Activated CD8-positive, alpha-beta memory T cell treated with anti-CD3 and anti-CD28 coated beads for 1 hour (primary cell): Measurements from ENCODE around the gene AGPAT2.
A peak's percentile ranks its signal among the peaks of the same experiment; 100 is the strongest.

Experiments used
- DNase-seq, 2 donors: peaks; one replicate each; pipeline ENCODE4 v3.0.0-alpha.2; 2020; ENCODE audit warnings: low read depth in 1 of 2; ENCODE audit errors: extremely low read depth in 1 of 2

AGPAT2 gene

DNA sequence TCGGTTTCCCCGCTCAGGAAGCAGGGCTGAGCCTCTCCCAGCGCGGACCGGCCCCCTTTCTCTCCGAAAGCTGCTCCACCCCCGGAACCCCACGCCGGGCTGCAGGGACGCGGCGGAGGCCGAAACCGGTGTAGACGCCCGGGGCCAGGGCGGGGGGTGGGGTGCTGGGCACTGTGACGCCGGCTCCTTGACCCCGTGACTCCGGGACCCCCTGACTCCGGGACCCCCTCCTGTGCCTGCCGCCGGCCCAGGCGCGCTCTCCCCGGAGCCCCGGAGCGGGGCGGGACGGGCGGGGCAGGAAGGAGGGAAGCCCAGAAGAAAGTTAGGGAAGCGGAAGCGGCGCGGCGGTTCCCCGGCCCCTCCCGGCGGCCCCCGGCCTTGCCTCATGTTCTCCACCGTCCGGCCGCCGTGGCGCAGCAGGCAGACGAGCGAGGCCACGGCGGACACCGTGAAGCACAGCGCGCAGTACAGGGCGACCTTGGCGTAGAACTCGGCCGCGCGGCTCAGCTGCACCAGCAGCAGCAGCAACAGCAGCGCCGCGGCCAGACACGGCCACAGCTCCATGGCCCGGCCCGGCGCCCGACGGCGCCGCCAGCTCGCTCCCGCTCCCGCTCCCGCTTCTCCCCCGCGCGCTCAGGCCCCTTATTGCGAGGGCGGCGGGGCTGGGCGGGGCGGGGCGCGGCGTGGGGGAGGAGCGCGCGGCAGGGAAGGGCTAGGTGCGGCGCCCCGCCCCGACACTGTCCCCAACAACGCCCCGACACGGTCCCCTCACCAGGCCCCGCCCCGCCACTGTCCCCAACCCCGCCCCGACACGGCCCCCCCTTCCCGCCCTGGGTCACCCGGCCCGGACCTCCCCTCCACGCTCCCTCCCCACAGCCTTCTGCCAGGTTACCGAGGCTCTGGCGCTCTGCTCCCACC is at the start of gene AGPAT2:
Gene AGPAT2, minus strand, starts transcription at position 664 of the 918 bp plus-strand sequence. Its CDS starts 100 bp downstream, at position 564.
- peak; percentile 26 to 57 for DNase-seq

DNA sequence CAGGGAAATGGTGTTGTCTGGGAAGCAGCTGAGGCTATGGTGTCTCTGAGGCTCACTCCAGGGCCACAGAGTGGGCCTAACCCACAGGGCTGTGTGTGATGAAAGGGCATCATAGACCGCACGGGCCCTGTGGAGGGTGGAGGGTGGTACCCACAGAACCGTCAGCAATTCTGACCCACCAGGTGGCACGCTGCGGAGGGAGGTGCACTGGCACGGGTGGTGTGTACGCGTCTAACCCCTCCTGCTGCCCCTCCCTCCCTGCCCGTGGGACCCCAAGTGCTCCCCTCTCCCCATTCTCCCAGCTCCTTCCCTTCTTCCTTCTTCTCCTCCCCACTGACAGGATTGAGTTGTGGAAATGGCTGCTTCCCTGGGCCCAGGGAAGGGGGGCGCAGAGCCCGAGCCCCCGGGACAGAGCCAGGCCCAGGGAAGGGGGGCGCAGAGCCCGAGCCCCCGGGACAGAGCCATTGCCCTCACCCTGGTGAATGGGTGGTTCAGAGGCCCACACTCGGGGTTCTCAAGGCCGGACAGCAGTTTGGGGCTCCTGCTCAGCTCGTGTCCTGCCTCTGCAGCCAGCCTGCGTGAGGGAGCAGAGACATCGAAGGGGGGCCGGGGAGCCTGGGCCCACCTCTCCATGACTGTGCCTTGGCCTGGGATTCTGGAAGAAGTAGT is 48.7 kb upstream of the AGPAT2 start:
- no peak for DNase-seq

DNA sequence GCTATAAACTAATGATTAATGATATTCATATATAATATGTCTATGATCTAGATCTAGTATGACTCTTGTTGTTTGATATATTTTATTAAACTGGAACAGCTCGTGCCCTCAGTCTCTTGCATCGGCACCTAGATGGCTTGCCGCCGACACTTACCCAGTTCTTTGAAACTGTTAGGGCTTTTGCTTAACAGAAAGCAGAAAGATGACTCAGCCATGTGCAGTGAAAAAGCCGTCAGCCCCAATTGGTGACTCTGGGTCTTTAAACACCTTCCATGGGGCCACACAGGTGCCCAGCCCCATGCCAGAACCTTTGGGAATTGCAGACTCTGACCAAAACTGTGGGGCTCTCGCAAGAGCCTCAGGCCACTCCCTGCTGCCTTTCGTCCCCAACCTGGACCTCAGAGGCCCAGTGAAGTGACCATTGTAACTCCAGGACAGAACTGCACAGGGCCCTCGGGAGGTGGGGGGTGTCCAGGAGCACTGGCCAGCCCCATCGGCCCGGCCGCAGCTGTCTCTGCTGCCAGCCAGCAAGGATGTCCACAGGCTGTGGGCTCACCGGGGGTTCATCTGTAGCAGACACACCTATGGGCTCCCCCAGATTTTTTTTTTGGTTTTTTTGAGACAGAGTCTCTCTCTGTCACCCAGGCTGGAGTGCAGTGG is 47.7 kb upstream of the AGPAT2 start:
- no peak for DNase-seq

DNA sequence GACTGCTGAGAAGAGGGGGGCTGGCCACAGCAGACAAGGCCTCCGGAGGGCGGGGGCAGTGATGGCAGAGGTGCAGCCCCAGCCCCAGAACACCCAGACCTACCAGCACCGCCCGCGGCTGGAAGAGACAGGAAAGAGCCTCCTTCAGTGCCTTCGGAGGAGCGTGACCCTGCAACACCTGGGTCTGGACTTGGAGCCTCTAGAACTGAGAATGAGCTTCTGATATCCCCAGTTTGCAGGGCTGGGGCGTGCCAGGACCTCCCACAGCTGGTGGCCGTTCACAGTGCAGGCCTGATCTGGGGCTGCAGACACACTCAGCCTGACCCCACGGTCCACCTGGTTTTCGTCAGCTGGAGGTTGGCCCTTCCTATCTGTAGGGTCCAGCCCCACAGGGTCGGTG is 46.4 kb upstream of the AGPAT2 start:
- DNase-seq = no peak

DNA sequence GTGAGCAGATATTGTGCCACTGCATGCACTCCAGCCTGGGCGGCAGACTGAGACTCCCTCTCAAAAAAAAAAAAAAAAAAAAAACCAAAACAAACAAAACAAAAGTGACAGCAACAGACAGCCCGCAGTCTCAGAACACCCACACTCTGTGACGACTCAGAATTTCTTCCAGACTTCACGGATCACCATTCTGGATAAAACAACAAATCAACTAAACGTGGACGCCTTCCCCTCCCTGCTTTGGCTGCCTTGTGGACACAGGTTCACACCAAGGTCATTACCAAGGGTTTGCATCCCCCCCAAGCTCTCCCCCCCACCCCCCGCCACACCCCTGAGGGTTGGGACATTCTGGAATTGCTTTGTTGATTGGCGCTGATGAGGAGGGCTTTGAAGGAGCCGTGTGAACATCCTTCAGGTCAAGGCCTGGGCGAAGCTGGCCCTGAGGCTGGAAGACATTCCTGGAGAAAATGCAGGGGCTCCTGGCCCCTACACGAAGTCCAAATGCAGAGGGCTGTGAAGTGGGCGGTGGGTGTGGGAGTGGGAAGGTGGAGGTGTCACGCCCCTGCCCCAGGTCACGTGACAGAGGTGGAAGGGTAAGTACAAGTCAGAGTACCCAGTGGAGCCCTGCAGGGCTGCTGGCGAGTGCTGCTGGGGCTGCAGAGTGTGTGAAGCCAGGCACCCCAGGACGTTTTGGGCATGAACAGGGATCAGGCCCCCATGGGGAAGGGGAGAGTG is 45.4 kb upstream of the AGPAT2 start:
- no peak for DNase-seq

DNA sequence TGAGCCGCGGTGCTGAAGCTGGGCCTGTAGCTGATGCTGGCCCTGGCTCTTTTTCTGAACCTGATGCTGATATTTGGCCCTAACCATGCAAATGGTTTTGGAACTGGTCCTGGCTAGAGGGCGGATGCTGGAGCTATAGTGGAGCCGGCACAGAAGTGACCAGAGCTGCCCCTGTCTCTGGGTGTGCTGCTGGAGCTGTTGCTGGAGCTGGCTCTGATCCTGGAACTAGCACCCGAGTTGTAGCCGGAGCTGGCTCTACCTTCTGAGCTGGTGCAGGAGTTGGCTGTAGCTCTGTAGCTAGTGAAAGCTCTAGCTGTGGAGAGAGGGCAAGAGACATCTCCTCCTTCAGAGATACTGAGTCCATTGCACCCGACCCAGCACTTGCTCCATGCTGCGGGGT is 42.7 kb upstream of the AGPAT2 start:
- DNase-seq = no peak

DNA sequence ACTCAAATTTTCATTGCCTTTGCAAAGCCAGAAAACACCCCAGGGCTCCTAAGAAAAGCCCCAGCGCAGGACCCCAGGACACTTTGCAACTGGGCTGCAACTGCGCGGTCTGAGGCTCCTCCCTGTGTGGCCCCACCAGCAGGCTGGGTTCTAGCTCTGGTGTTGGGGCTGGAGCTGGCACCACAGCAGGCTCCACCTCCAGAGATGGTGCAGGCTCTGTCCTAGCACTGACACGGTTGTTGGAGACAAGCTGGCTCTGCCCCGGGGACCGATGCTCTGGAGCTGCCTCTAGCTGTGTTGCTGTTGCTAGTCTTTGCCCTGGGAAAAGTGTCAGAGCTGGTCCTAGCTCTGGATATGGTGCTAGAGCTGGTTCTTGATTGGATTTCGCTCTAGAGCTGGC is 41.9 kb upstream of the AGPAT2 start:
- no peak for DNase-seq

DNA sequence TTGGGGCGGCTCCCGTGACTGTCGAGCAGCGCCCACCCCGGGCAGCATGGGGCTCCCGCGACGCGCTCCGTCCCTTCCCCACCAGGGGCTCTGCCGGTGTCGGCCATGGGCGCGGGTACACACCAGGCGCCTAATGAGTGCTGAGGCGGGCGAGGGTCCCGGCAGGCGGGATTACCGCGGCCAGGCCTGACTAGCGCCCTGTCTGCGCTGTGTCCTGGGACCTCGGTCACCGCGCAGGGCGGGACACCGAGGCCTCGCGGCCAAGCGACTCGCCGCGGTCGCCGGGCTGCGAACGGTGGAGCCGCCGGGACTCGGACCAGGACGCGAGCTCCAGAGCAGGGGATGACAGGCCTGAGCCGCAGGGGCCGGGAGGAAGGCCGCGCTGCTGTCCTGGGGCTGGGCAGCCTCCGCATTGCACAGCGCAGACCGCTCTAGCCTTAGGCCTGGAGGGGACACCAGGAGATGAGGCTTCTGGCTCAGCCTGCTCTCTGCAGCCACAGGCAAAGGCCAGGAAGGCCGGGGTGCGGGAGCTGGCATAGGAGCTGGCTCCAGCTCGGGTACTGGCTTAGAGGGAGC is 41.4 kb upstream of the AGPAT2 start:
- DNase-seq = no peak

DNA sequence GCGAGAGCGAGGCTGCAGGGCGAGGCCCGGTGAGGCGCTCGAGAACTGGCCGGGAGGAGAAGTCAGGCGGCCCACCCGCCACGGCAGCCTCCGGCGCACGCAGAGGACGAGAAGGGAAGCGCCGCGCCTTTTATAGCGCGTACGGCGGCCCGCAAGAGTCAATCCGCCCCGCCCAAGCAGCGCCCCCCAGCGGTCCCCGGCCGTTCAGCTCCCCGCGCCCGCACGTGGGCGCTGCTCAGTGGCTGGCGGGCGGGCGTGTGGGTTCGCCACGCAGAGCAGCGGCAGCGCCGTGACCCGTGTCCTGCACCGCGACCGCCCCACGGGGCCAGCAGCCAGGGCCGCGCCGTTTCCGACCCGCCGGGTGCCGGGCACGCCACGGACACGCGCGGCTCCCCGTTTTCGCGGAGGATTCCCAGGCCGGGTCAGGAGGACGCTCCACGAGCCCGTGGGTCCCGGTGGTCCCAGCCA is 40.9 kb upstream of the AGPAT2 start:
- peak; percentile 79 to 91 for DNase-seq

DNA sequence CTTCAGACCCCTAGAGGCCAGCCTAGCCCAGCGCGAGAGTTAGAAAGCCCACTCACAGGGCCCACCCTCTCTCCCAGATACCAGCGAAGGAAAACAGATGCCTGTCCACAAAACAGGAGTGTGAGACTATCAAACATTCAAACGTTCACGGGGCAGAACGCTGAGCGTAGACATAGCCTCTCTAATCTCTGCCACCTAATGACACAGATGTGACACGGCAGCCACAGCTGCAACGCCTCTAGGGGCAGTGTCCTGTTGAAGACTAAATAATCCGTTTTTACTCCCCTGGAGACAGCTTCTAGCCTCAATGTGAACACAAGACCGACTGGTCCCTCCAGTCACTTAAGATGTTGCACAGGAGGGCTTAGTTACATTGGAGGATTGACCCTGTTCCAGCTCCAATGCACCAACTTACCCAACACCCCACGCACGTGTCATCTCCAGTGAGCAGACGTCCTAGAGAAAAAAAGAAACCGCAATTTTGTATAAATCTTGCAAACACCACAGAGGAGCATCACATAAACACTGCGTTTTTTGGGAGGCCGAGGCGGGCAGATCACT is 39.5 kb upstream of the AGPAT2 start:
- no peak for DNase-seq

DNA sequence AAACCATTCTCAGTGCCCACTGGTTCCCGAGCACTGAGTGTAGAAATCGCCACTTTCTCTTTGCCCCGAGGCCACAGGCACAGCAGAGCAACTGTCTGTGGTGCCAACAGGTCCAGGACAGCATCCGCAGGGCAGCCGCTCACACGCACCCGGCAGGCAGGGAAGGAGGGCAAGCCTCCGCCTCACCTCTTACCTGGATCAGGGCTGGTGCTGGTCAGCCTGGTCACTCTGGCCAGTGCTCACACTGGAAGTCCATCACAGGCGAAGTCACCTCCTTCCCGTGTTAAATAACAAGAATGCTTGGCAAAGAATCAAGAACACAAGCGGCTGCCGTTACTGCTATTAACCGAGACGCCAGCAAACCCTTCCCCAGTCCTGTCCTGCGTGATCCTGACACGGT is 38.9 kb upstream of the AGPAT2 start:
- DNase-seq = no peak

DNA sequence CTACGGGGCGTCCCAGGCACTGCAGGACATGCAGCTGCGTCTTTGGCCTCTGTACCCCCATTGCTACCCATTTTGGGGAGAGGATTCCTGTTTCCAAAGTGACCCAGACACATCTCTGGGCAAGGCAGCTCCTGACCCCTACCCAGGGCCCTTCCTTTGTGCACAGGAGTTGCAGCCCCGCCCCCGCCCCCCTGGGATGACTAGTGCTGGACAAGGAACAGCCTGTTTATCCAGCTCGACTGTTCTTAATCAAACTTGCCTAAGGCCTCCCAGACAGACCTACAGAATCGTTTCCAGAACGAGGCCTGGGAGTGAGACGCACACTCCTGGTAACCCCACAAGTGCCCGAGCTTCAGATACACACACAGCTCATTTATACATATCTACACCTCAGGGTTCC is 38.4 kb upstream of the AGPAT2 start:
- DNase-seq = no peak

DNA sequence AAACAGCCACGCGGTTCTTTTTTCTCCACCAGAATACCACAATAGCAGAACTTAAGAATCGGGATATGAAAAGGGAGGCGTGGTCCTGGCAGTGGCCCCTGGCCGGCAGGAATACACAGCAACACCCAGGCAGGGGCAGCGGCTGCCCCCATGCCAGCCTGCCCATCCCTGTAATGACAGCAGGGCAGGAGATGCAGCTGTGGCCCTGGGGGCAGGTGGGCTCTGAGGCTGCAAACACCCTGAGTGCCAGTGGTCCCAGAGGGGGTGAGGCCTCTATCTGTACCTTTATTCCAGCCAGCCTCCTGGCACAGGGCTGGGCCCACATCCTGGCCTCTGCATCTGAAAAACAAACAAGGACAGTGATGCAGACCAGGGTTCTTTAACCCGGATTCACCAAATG is 37.5 kb upstream of the AGPAT2 start:
- DNase-seq = no peak

DNA sequence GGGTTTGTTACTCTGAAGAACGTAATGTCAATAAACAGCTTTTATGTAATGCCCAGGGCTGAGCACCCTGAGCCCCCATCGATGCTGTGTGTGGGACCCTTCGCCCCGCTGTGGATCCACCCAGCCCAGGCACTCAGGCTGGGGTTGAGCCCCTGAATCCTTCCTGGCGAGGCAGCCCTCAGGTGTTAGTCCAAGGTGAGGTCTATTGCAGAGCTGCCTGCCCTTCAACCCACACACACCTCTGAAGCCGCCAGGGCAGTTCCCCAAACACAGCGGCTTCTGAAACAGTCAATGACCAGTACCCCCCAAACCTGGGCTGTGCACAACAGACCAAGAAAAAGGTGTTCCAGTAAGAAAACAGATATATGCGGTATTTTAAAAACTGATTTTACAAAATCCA is 36.7 kb upstream of the AGPAT2 start:
- DNase-seq = no peak

DNA sequence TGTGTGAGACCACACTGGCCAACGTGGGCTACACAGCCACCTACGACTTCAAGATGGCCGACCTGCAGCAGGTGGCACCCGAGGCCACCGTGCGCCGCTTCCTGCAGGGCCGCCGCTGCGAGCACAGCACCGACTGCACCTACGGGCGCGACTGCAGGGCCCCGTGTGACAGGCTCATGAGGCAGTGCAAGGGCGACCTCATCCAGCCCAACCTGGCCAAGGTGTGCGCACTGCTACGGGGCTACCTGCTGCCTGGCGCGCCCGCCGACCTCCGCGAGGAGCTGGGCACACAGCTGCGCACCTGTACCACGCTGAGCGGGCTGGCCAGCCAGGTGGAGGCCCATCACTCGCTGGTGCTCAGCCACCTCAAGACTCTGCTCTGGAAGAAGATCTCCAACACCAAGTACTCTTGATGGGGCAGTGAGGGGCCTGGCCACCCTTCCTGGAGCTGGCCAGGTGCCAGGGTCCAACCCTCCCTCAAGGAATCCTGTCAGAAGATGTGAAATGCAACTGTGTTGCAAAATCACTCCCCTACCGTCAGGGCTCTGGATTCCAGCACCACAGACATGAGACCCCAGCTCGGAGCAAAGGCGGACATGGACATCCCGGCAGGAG is 36.2 kb upstream of the AGPAT2 start:
- DNase-seq = no peak

DNA sequence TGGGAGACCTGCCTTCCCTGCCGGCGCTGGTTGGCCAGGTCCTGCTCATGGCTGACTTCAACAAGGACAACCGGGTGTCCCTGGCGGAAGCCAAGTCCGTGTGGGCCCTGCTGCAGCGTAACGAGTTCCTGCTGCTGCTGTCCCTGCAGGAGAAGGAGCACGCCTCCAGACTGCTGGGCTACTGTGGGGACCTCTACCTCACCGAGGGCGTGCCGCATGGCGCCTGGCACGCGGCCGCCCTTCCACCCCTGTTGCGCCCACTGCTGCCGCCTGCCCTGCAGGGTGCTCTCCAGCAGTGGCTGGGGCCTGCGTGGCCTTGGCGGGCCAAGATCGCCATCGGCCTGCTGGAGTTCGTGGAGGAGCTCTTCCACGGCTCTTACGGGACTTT is 35.7 kb upstream of the AGPAT2 start:
- DNase-seq = no peak

DNA sequence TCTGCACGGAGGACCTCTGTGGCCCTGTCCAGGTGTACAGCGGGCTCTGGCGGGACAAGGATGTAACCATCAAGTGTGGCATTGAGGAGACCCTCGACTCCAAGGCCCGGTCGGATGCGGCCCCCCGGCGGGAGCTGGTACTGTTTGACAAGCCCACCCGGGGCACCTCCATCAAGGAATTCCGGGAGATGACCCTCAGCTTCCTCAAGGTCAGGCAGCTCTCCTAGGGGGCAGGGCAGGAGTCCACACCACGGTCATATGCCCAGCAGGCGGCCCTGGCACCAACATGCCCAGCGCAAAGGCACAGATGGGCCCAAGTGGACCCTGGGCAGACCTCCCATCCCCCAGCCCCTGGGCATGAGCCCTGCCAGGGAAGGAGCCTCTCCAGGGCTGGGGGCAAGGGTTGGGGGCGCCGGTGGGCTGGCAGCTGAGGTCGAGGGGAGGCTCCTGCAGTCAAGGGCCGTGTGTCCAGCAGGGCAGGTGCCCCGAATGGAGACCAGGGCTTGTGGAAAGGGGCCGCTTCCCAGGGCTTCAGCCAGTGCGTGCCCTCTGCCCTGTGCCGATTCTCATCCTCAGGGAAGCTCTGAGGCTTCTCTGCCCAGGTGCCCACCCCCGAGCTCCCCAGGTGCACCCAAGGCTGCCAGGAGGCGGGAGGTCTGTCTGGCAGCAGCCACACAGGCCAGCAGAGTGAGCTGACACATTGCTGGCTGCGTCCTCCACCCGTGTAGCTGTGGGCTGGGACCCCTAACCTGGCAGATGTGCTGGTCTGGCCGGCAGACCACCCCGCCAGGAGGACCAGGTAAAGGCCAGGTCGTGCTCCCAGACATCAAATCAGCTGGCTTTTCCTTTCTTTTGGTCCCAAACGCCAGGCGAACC is 35.1 kb upstream of the AGPAT2 start:
- no peak for DNase-seq

DNA sequence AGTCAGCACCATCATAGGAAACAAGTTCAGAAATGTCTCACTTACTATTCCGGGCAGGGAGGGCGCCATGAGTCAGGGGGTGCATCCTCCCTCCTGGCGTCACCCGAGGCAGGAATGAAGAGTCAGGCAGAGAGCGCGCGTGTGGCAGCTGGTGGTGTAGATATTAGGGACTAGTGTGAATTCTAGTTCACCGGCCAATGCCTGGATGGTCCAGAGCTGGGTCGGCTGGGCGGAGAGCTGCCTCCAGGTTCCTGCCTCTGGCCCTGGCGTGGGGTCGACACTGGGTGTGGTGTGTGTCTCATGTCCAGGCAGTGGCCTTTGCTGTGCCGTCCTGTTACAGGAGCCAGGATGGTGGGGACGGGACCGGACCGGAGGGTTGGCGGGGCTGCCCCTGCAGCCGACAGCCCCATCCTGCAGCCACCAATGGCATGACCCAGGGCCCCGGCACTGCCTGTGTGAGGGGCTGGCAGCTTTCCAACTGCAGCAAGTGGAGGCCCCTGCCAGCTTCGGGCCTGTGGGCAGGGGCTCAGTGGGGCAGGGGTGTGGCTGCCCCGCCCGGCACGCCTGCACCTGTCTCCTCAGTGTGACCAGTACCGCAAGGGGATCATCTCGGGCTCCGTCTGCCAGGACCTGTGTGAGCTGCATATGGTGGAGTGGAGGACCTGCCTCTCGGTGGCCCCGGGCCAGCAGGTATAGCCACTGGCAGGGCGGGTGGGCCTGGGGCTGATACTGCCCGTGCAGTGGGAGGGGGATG is 34.3 kb upstream of the AGPAT2 start:
- no peak for DNase-seq
